Airway epithelial cell (primary cell): ENCODE results near the gene ZNF786. TPM values are rescaled to one million over a fixed set of nuclear protein-coding genes. Genes with fewer than 3 reads are reported as not detected.

ENCODE experiments used
- total RNA-seq: library from RNA; depleted of rRNA; stranded (reverse); fragments of >200 nt; gene quantifications from 2 replicates; pipeline ENCODE4 v1.2.3, GENCODE V29; 2015

ZNF786 gene, protein sequence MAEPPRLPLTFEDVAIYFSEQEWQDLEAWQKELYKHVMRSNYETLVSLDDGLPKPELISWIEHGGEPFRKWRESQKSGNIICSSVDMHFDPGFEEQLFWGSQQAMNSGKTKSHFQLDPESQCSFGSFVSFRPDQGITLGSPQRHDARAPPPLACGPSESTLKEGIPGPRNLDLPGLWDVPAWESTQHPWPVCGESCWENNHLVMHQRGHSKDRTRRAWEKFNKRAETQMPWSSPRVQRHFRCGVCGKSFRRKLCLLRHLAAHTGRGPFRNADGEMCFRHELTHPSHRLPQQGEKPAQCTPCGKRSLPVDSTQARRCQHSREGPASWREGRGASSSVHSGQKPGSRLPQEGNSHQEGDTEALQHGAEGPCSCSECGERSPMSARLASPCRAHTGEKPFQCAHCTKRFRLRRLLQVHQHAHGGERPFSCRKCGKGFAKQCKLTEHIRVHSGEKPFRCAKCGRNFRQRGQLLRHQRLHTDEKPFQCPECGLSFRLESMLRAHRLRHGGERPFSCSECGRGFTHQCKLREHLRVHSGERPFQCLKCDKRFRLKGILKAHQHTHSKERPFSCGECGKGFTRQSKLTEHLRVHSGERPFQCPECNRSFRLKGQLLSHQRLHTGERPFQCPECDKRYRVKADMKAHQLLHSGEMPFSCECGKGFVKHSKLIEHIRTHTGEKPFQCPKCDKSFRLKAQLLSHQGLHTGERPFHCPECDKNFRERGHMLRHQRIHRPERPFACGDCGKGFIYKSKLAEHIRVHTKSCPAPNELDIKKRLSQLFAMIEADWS
- 6.0 and 8.6 TPM in 2 replicates for total RNA-seq

DNA sequence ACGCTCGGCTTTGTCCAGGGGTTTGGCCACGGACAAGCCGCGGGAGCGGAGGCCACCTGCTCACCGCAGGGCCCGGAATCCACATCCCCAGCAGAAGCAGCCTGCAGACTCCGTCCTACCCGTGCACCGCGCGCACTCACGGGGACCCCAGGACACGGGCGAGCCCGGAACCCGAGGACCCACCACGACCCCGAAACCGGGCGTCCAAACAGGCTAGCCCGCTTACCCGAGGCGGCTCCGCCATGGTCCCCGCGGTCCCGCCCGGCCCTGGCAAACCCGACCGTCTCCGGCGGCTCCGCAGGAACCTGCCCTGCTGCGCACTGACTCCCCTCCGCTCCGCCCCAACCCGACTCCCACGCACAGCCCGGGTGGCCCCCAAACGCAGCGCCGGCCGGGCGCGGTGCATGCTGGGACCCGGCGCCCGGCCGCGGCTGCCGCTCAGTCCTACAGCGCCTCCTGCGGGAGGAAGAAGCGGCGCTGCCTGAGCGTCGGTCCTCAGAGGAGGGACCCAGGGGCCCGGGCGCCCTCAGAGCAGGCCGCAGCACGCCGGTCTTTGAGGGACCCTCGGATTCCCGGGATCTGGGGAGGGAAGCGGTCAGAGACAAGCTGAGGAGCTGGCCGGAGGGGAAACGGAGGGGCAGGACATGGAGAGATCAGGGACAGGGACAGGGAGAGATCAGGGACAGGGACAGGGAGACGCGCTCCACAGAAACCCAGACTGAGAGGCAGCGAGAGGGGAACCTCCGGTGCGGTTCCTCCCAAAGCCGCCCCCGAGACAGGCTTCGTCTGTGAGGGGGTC, at the start of gene ZNF786:
TSS of gene ZNF786 (minus strand) at position 322 of the 799 bp plus-strand sequence. CDS start at position 244, 78 bp downstream.

DNA sequence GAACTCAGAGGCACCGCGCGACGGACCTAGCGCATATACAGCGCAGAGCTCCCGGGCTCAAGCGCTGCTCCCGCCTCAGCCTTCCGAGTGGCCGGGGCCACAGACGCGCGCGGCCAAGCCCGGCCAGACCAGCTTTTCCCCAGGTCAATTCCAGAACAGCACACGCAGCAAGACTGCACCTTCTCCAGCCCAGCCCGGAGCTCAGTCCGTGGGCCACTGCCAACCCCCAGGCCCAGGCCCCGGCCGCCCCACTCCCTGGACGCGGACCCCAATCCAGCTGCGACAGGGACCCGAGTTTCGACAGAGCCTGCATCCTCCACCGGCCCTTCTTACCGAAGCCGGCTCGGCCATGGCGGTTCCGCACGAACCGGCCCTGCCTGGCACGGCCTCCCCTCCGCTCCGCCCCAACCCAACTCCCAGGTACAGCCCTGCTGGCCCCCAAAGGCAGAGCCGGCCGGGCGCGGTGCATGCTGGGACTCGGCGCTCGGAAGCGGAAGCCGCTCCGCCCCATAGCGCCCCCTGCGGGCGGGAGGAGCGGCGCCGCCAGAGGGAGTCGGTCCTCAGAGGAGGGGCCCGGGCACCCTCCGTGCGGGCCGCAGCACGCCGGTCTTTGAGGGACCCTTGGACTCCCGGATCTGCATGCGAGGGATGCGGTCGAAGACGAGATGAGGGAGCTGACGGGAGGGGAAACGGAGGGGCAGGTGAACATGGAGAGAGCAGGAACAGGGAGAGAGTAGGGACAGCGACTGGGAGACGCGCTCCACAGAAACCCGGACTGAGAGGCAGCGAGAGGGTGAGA, 35.5 kb upstream of the ZNF786 start, which contains the start of gene ZNF425:
TSS of gene ZNF425 (minus strand) at position 462 of the 799 bp plus-strand sequence. CDS start at position 351, 111 bp downstream.

DNA sequence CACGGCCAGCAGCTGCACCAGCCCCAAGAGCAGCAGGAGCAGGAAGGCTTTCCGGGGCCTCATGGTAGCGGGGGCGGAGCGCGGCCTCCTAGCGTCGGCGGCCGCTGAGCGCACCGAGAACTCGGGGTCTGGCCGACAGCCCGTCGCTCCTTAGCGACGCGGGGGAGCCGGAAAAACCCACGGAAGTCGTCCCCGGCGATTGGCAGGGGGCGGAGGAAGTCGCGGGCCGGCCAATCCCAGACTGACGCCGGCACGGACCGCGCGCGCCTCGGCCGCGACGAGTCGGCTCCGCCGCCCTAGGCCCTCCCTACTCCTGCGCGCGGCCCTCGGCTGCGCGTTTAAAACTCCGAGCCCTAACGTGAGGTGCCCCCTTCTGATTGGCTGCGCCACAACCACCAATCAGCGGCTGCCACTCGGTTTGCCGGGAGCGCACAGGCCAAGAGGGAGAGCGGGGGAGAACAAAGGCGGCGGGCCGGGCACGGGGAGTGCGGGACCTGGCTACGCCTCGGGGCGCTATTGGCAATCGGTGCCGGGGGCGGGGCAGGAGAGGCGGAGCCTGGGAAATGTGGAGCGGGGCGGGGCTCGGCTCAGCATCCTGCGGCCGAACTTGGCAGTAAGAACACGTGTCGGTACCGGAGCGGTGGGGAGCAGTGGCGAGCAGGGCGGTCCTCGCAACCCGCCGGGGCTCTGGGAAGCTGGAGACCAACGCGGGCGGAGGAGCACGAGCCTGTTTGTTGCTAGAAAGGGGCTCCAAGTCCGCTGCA, 62.0 kb downstream of the ZNF786 start, which contains the start of gene PDIA4:
TSS of gene PDIA4 (minus strand) at position 160 of the 764 bp plus-strand sequence. CDS start at position 63, 97 bp downstream.

Other genes starting within 250 kb of the ZNF786 start
- 10.3 and 11.7 TPM in 2 replicates for gene EZH2, start 206.4 kb downstream of the ZNF786 start, total RNA-seq
- 218 and 269 TPM in 2 replicates for gene PDIA4, start 62.2 kb downstream of the ZNF786 start, total RNA-seq
- 2.1 and 2.8 TPM in 2 replicates for gene ZNF425, start 35.6 kb upstream of the ZNF786 start, total RNA-seq
- 12.6 and 14.5 TPM in 2 replicates for gene ZNF398, start 56.7 kb upstream of the ZNF786 start, total RNA-seq
- 24.2 and 26.9 TPM in 2 replicates for gene ZNF282, start 104.8 kb upstream of the ZNF786 start, total RNA-seq
- 4.1 and 4.7 TPM in 2 replicates for gene ZNF212, start 148.9 kb upstream of the ZNF786 start, total RNA-seq
- gene ZNF783, start 171.5 kb upstream of the ZNF786 start, total RNA-seq, result 4.1 and 6.3 TPM in 2 replicates